ENCODE results near the gene SOWAHD. TPM values are rescaled to one million over a fixed set of nuclear protein-coding genes. Genes with fewer than 3 reads are reported as not detected.
A peak's percentile ranks its signal among the peaks of the same experiment; 100 is the strongest.

SOWAHD gene
- total RNA-seq, 4 donors from 2014 or later, result 0.64 TPM; not detected in 3

DNA sequence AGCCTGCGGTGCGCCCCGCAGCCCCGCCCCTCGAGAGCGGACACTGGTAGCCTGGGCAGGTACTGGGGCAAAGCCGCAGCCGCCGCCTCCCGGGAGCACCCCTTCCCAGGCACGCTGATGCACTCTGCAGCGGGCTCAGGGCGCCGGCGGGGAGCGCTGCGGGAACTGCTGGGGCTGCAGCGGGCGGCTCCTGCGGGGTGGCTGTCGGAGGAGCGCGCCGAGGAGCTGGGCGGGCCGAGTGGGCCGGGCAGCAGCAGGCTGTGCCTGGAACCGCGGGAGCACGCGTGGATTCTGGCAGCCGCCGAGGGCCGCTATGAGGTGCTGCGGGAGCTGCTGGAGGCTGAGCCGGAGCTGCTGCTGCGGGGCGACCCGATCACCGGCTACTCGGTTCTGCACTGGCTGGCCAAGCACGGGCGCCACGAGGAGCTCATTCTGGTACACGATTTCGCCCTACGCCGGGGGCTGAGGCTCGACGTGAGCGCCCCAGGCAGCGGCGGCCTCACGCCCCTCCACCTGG, 401 bp downstream of the SOWAHD start:
- Histone ChIP-seq H3K4me3 (peak overlapping the region; percentile 59), H3K4me1 (peaks cover 5% of the 10 kb centered on the region), H3K9me3 (no peaks in the 10 kb centered on the region), H3K27ac (no peak overlapping the region), H3K27me3 (no peaks in the 10 kb centered on the region), H3K36me3 (no peaks in the 10 kb centered on the region)
- WGBS, result no CpG with 5 or more reads among the region's 54 CpGs
- no peak for DNase-seq (ENCODE audit: low spot score in 2 of 2)
- TF ChIP-seq, protein P1, sequence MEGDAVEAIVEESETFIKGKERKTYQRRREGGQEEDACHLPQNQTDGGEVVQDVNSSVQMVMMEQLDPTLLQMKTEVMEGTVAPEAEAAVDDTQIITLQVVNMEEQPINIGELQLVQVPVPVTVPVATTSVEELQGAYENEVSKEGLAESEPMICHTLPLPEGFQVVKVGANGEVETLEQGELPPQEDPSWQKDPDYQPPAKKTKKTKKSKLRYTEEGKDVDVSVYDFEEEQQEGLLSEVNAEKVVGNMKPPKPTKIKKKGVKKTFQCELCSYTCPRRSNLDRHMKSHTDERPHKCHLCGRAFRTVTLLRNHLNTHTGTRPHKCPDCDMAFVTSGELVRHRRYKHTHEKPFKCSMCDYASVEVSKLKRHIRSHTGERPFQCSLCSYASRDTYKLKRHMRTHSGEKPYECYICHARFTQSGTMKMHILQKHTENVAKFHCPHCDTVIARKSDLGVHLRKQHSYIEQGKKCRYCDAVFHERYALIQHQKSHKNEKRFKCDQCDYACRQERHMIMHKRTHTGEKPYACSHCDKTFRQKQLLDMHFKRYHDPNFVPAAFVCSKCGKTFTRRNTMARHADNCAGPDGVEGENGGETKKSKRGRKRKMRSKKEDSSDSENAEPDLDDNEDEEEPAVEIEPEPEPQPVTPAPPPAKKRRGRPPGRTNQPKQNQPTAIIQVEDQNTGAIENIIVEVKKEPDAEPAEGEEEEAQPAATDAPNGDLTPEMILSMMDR (IDR thresholded peaks at IDR 0.05), result no peak
- TF ChIP-seq EP300 (IDR thresholded peaks at IDR 0.05) (no peak), POLR2AphosphoS5 (IDR thresholded peaks at IDR 0.05) (no peak), POLR2A (IDR thresholded peaks at IDR 0.05) (no peak)

DNA sequence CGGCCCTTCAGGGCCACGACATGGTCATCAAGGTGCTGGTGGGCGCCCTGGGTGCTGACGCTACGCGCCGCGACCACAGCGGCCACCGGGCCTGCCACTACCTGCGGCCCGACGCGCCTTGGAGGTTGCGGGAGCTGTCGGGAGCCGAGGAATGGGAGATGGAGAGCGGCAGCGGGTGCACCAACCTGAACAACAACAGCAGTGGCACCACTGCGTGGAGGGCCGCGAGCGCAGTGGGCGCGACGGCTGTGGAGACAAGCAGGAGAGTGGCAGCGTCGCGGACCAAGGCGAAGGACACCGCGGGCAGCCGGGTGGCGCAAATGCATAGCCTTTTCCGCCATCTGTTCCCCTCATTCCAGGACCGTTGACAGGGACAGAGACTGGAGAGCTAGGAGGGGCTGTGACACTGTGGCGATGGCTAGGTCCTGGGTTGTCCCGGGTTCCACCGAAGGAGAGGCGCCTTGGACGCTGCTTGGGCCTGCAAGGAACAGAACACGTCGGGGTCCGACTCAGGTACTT, 919 bp downstream of the SOWAHD start:
- peak overlapping the region; percentile 59 for H3K4me3 ChIP-seq
- DNase-seq (ENCODE audit: low spot score in 2 of 2), result no peak
- no peaks in the 10 kb centered on the region for H3K27me3 ChIP-seq
- H3K27ac ChIP-seq, result no peak overlapping the region
- WGBS, result 60% methylated on average over 19 of the region's 44 CpGs
- no peaks in the 10 kb centered on the region for H3K36me3 ChIP-seq
- TF ChIP-seq POLR2AphosphoS5 (IDR thresholded peaks at IDR 0.05) (no peak), POLR2A (IDR thresholded peaks at IDR 0.05) (no peak), EP300 (IDR thresholded peaks at IDR 0.05) (no peak)
- TF ChIP-seq, protein P1 (IDR thresholded peaks at IDR 0.05), result no peak
- no peaks in the 10 kb centered on the region for H3K9me3 ChIP-seq
- peaks cover 5% of the 10 kb centered on the region for H3K4me1 ChIP-seq

DNA sequence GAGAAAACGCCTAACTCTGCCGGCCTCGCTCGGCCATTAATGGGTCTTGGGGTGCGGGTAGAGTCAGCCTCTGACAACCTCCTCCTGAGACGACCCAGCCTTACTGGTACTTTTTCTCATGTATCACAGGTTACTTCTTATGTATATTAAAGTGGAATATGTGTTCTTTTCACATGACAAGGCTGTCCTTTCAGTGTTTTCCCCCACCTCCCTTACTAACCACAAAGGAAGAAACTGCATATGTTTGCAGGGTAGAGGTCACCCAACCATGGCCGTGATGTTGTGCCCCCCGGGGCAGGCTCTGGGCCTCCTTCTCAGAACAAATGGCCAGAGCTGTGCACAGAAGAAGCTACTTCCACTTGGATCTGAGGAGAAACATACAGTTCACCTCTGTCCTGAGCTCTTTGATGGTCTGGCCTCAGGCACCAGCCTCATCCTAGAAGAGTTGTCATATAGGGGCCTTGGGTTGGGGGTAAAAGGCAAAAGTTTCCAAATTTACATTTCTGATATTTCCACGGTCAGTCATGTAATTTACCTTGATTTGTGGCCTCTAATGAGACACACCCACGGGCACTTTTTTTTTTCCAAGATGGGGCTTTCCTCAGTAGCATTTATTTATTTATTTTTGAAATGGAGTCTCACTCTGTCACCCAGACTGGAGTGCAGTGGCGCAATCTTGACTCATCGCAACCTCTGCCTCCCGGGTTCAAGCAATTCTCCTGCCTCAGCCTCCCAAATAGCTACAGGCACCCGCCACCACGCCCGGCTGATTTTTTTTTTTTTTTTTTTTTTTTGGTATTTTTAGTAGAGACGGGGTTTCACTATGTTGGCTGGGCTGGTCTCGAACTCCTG, 1.9 kb downstream of the SOWAHD start:
- WGBS, result 84% methylated on average over 18 of the region's 18 CpGs
- H3K27me3 ChIP-seq, result no peaks in the 10 kb centered on the region
- no peak for DNase-seq (ENCODE audit: low spot score in 2 of 2)
- H3K27ac ChIP-seq, result no peak overlapping the region
- TF ChIP-seq, protein P1 (IDR thresholded peaks at IDR 0.05), result no peak
- TF ChIP-seq POLR2A (IDR thresholded peaks at IDR 0.05) (no peak), EP300 (IDR thresholded peaks at IDR 0.05) (no peak), POLR2AphosphoS5 (IDR thresholded peaks at IDR 0.05) (no peak)
- H3K4me1 ChIP-seq, result peaks cover 5% of the 10 kb centered on the region
- no peaks in the 10 kb centered on the region for H3K36me3 ChIP-seq
- H3K9me3 ChIP-seq, result no peaks in the 10 kb centered on the region
- no peak overlapping the region for H3K4me3 ChIP-seq

- no peak for DNase-seq (ENCODE audit: low spot score in 2 of 2)
- TF ChIP-seq, protein P1 (IDR thresholded peaks at IDR 0.05), result no peak
- TF ChIP-seq EP300 (IDR thresholded peaks at IDR 0.05) (no peak), POLR2A (IDR thresholded peaks at IDR 0.05) (no peak), POLR2AphosphoS5 (IDR thresholded peaks at IDR 0.05) (no peak)
- WGBS, result 58% methylated on average over 3 of the region's 3 CpGs
These were observed 4.3 kb downstream of the SOWAHD start for GRCh38 chrX:119762718-119763117.

DNA sequence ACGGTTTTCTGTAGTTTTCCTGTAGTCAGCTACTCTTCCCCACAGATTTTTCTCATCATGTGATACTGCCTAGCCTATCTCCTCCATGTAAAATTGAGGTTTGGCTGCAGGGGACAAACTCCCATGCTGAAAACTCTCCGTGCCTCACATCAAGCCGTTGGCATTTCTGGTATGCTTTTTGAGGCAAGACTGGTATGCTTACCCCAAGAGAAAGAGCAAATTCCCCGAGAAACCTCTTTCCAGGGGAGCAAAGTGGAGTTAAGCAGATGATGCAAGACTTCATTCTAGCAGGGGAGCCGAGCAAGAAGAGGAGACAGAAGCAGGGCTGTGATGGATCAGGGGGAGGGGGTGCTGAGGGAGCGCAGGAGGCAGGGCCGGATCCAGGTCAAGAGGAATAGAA, 4.8 kb downstream of the SOWAHD start:
- TF ChIP-seq, protein P1 (IDR thresholded peaks at IDR 0.05), result no peak
- TF ChIP-seq POLR2AphosphoS5 (IDR thresholded peaks at IDR 0.05) (no peak), EP300 (IDR thresholded peaks at IDR 0.05) (no peak), POLR2A (IDR thresholded peaks at IDR 0.05) (no peak)
- H3K36me3 ChIP-seq, result no peaks in the 10 kb centered on the region
- H3K4me1 ChIP-seq, result peaks cover 5% of the 10 kb centered on the region
- H3K4me3 ChIP-seq, result no peak overlapping the region
- H3K27me3 ChIP-seq, result no peaks in the 10 kb centered on the region
- WGBS, result 50% methylated on average over 7 of the region's 7 CpGs
- no peaks in the 10 kb centered on the region for H3K9me3 ChIP-seq
- H3K27ac ChIP-seq, result no peak overlapping the region
- DNase-seq (ENCODE audit: low spot score in 2 of 2), result no peak

More at GRCh38 chrX:119762718-119763117, 4.3 kb downstream of the SOWAHD start:
- no peaks in the 10 kb centered on the region for H3K27me3 ChIP-seq
- no peaks in the 10 kb centered on the region for H3K36me3 ChIP-seq
- H3K27ac ChIP-seq, result no peak overlapping the region
- peaks cover 5% of the 10 kb centered on the region for H3K4me1 ChIP-seq
- H3K9me3 ChIP-seq, result no peaks in the 10 kb centered on the region
- no peak overlapping the region for H3K4me3 ChIP-seq
